HL-60 (cell line): ENCODE measurements around the gene CIDEC.

Experiments used
- TF ChIP-seq, protein P1 (sequence below): IDR thresholded peaks from one replicate; pipeline ENCODE4 v1.5.1; 2011; ENCODE audit warnings: low read length, control low read depth, inconsistent platforms; ENCODE audit not compliant: insufficient read depth
- TF ChIP-seq, protein P2 (sequence below): IDR thresholded peaks from 2 replicates; pipeline ENCODE4 v1.6.1; 2012; ENCODE audit warnings: low read depth; ENCODE audit not compliant: insufficient replicate concordance

- TF ChIP-seq, protein P1, sequence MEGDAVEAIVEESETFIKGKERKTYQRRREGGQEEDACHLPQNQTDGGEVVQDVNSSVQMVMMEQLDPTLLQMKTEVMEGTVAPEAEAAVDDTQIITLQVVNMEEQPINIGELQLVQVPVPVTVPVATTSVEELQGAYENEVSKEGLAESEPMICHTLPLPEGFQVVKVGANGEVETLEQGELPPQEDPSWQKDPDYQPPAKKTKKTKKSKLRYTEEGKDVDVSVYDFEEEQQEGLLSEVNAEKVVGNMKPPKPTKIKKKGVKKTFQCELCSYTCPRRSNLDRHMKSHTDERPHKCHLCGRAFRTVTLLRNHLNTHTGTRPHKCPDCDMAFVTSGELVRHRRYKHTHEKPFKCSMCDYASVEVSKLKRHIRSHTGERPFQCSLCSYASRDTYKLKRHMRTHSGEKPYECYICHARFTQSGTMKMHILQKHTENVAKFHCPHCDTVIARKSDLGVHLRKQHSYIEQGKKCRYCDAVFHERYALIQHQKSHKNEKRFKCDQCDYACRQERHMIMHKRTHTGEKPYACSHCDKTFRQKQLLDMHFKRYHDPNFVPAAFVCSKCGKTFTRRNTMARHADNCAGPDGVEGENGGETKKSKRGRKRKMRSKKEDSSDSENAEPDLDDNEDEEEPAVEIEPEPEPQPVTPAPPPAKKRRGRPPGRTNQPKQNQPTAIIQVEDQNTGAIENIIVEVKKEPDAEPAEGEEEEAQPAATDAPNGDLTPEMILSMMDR, result no peak
- TF ChIP-seq, protein P2, sequence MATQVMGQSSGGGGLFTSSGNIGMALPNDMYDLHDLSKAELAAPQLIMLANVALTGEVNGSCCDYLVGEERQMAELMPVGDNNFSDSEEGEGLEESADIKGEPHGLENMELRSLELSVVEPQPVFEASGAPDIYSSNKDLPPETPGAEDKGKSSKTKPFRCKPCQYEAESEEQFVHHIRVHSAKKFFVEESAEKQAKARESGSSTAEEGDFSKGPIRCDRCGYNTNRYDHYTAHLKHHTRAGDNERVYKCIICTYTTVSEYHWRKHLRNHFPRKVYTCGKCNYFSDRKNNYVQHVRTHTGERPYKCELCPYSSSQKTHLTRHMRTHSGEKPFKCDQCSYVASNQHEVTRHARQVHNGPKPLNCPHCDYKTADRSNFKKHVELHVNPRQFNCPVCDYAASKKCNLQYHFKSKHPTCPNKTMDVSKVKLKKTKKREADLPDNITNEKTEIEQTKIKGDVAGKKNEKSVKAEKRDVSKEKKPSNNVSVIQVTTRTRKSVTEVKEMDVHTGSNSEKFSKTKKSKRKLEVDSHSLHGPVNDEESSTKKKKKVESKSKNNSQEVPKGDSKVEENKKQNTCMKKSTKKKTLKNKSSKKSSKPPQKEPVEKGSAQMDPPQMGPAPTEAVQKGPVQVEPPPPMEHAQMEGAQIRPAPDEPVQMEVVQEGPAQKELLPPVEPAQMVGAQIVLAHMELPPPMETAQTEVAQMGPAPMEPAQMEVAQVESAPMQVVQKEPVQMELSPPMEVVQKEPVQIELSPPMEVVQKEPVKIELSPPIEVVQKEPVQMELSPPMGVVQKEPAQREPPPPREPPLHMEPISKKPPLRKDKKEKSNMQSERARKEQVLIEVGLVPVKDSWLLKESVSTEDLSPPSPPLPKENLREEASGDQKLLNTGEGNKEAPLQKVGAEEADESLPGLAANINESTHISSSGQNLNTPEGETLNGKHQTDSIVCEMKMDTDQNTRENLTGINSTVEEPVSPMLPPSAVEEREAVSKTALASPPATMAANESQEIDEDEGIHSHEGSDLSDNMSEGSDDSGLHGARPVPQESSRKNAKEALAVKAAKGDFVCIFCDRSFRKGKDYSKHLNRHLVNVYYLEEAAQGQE, result no peak
These were observed 37.8 kb upstream of the CIDEC start for GRCh38 chr3:9917820-9918219.
